IMR-90 (cell line): Measurements from ENCODE around the gene ABHD16A. TPM values are rescaled to one million over a fixed set of nuclear protein-coding genes. Genes with fewer than 3 reads are reported as not detected.

Source experiments
- ATAC-seq: fragments of 200-7000 bp; cut with Tn5 transposase; 2 replicates; pipeline ENCODE4 v1.9.1; 2020; ENCODE audit warnings: low read depth, mild to moderate bottlenecking, moderate library complexity
- BruUV-seq: library from RNA; stranded (reverse); fragments of 400-500 nt; replicated peaks from 2 replicates; lab custom pipeline; 2021; lab: Mats Ljungman, UMichigan
- CTCF ChIA-PET: fragments of 300-600 bp; formaldehyde crosslinking; extraction: SDS; loops from one replicate; lab custom pipeline; 2021; ENCODE audit warnings: antibody characterized with exemption; lab: Yijun Ruan, JAX
- POLR2A ChIA-PET: fragments of 300-600 bp; sonication (Branson Sonifier 250); formaldehyde crosslinking; loops from one replicate; lab custom pipeline; 2022; ENCODE audit warnings: antibody characterized with exemption; ENCODE audit not compliant: unreplicated experiment; lab: Charles Lee
- DNase-seq: peaks from one replicate; pipeline ENCODE4 v3.0.0; 2013
- H2AFZ ChIP-seq: replicated peaks from 2 replicates; pipeline ENCODE3; 2013; ENCODE audit warnings: low read length, mild to moderate bottlenecking; ENCODE audit not compliant: poor library complexity
- H2AK5ac ChIP-seq: 2 replicates; pipeline ENCODE4 v1.6.1; 2013; ENCODE audit warnings: low read depth, low read length, inconsistent platforms
- H2AK9ac ChIP-seq: replicated peaks from 2 replicates; pipeline ENCODE3; 2013; ENCODE audit warnings: mild to moderate bottlenecking, low read depth, low read length, moderate library complexity; ENCODE audit not compliant: poor library complexity
- H2BK120ac ChIP-seq: 2 replicates; pipeline ENCODE4 v1.6.1; 2013; ENCODE audit warnings: low read depth, low read length, inconsistent platforms
- H2BK15ac ChIP-seq: 3 replicates; pipeline ENCODE4 v1.6.1; 2013; ENCODE audit warnings: low read depth, low read length, inconsistent platforms
- H2BK20ac ChIP-seq: 2 replicates; pipeline ENCODE4 v1.6.1; 2013; ENCODE audit warnings: low read depth, mild to moderate bottlenecking, inconsistent platforms, low read length, moderate library complexity
- H2BK5ac ChIP-seq: 2 replicates; pipeline ENCODE4 v1.6.1; 2013; ENCODE audit warnings: mild to moderate bottlenecking, low read depth, low read length, inconsistent platforms; ENCODE audit not compliant: poor library complexity, severe bottlenecking
- H3K14ac ChIP-seq: replicated peaks from 2 replicates; pipeline ENCODE4 v1.6.1; 2013; ENCODE audit warnings: low read depth, low read length, inconsistent platforms
- H3K18ac ChIP-seq: 2 replicates; pipeline ENCODE4 v1.6.1; 2013; ENCODE audit warnings: low read depth, low read length, control low read depth
- H3K23ac ChIP-seq: 2 replicates; pipeline ENCODE4 v1.6.1; 2013; ENCODE audit warnings: low read depth, low read length, inconsistent platforms
- H3K27ac ChIP-seq: 2 replicates; pipeline ENCODE4 v1.5.1; 2013; ENCODE audit warnings: mild to moderate bottlenecking, control low read depth, low read length; ENCODE audit not compliant: insufficient read depth
- H3K27me3 ChIP-seq: 2 replicates; pipeline ENCODE4 v1.6.1; 2013; ENCODE audit warnings: low read length; ENCODE audit not compliant: control insufficient read depth, insufficient read depth
- H3K36me3 ChIP-seq: 2 replicates; pipeline ENCODE4 v1.6.1; 2013; ENCODE audit warnings: low read length, mixed read lengths; ENCODE audit not compliant: control insufficient read depth, insufficient read depth
- H3K4ac ChIP-seq: 2 replicates; pipeline ENCODE4 v1.6.1; 2013; ENCODE audit warnings: low read depth, low read length, inconsistent platforms
- H3K4me1 ChIP-seq: 2 replicates; pipeline ENCODE4 v1.6.1; 2013; ENCODE audit warnings: low read length, mixed read lengths; ENCODE audit not compliant: control insufficient read depth, insufficient read depth
- H3K4me2 ChIP-seq: 2 replicates; pipeline ENCODE4 v1.6.1; 2013; ENCODE audit warnings: low read depth, mild to moderate bottlenecking, control low read depth, low read length, moderate library complexity
- H3K4me3 ChIP-seq: 2 replicates; pipeline ENCODE4 v1.5.1; 2013; ENCODE audit warnings: low read depth, mild to moderate bottlenecking, control low read depth, low read length, moderate library complexity; ENCODE audit not compliant: insufficient read depth
- H3K56ac ChIP-seq: 2 replicates; pipeline ENCODE4 v1.6.1; 2013; ENCODE audit warnings: low read length, inconsistent platforms; ENCODE audit not compliant: insufficient read depth; ENCODE audit errors: extremely low read depth
- H3K79me1 ChIP-seq, 2 experiments: 2 replicates each; pipeline ENCODE4 v1.6.1; 2013; ENCODE audit warnings: low read length in 2 of 2, inconsistent platforms in 1 of 2, low read depth in 1 of 2
- H3K9ac ChIP-seq: 2 replicates; pipeline ENCODE4 v1.6.1; 2013; ENCODE audit warnings: low read depth, low read length, control low read depth
- H3K9me1 ChIP-seq: 2 replicates; pipeline ENCODE4 v1.6.1; 2013; ENCODE audit warnings: low read length, inconsistent platforms; ENCODE audit not compliant: insufficient read depth
- H3K9me3 ChIP-seq: 2 replicates; pipeline ENCODE4 v1.6.1; 2013; ENCODE audit warnings: low read length; ENCODE audit not compliant: control insufficient read depth, insufficient read depth
- H4K20me1 ChIP-seq: 2 replicates; pipeline ENCODE4 v1.6.1; 2013; ENCODE audit warnings: low read length, inconsistent platforms; ENCODE audit not compliant: insufficient read depth
- H4K5ac ChIP-seq: 2 replicates; pipeline ENCODE4 v1.6.1; 2013; ENCODE audit warnings: mild to moderate bottlenecking, low read depth, low read length, control low read depth
- H4K8ac ChIP-seq, 2 experiments: 2 replicates each; pipeline ENCODE4 v1.6.1; 2013; ENCODE audit warnings: low read depth in 2 of 2, low read length in 2 of 2, control low read depth in 1 of 2, inconsistent platforms in 1 of 2
- H4K91ac ChIP-seq: 2 replicates; pipeline ENCODE4 v1.6.1; 2013; ENCODE audit warnings: low read depth, low read length, inconsistent platforms; ENCODE audit not compliant: insufficient read depth
- BHLHE40 ChIP-seq: fragments of 150-350 bp; IDR thresholded peaks from 2 replicates; pipeline ENCODE4 v1.6.1; 2016; ENCODE audit warnings: mild to moderate bottlenecking, low read depth, low read length
- CHD1 ChIP-seq: IDR thresholded peaks from 2 replicates; pipeline ENCODE4 v1.6.1; 2012; ENCODE audit warnings: low read depth, low read length, improper control_type of control experiment
- FOS ChIP-seq: fragments of 150-350 bp; IDR thresholded peaks from 2 replicates; pipeline ENCODE4 v1.6.1; 2016; ENCODE audit warnings: low read depth, low read length
- MAFK ChIP-seq: IDR thresholded peaks from 2 replicates; pipeline ENCODE4 v1.6.1; 2012; ENCODE audit warnings: low read depth, low read length, improper control_type of control experiment
- MAZ ChIP-seq: IDR thresholded peaks from 2 replicates; pipeline ENCODE4 v1.6.1; 2012; ENCODE audit warnings: low read depth, mild to moderate bottlenecking, low read length, improper control_type of control experiment, moderate library complexity, borderline replicate concordance
- MXI1 ChIP-seq: IDR thresholded peaks from 2 replicates; pipeline ENCODE4 v1.6.1; 2012; ENCODE audit warnings: low read depth, mild to moderate bottlenecking, low read length, moderate library complexity, borderline replicate concordance
- NFE2L2 ChIP-seq: fragments of 150-350 bp; IDR thresholded peaks from 2 replicates; pipeline ENCODE4 v1.6.1; 2016; ENCODE audit warnings: low read depth, mild to moderate bottlenecking, low read length
- POLR2A ChIP-seq: IDR thresholded peaks from 2 replicates; pipeline ENCODE4 v1.6.1; 2012; ENCODE audit warnings: mild to moderate bottlenecking, low read depth, low read length
- RAD21 ChIP-seq: IDR thresholded peaks from 2 replicates; pipeline ENCODE4 v1.6.1; 2012; ENCODE audit warnings: low read length, improper control_type of control experiment
- RCOR1 ChIP-seq: IDR thresholded peaks from 2 replicates; pipeline ENCODE4 v1.6.1; 2012; ENCODE audit warnings: mild to moderate bottlenecking, low read length, improper control_type of control experiment; ENCODE audit not compliant: insufficient replicate concordance
- RFX5 ChIP-seq: IDR thresholded peaks from 2 replicates; pipeline ENCODE4 v1.8.0; 2012; ENCODE audit warnings: low read depth, mild to moderate bottlenecking, low read length, moderate library complexity
- SMC3 ChIP-seq: fragments of 150-350 bp; IDR thresholded peaks from 2 replicates; pipeline ENCODE4 v1.6.1; 2016; ENCODE audit warnings: low read depth, mild to moderate bottlenecking, antibody characterized with exemption, low read length, moderate library complexity
- WGBS, 2 experiments: methylation state at CpG; one replicate each; pipeline versions ENCODE4 v1.1.5 to v1.1.7; 2013; ENCODE audit warnings: missing lambda C conversion rate in 2 of 2; ENCODE audit not compliant: insufficient read length in 1 of 2; ENCODE audit errors: extremely low coverage in 2 of 2; 5-methylcytosine and 5-hydroxymethylcytosine counted together
- dilution Hi-C: fragments of 300-500 bp; cut with HindIII; formaldehyde crosslinking; loops from one replicate; pipeline ENCODE4 v1.14.3; 2018; ENCODE audit warnings: low sequenced_read_pairs; ENCODE audit not compliant: unreplicated experiment
- in situ Hi-C: fragments of 300-500 bp; cut with MboI; formaldehyde crosslinking; loops from 3 replicates; pipeline ENCODE4 v1.14.3; 2019; ENCODE audit warnings: low sequenced_read_pairs, inconsistent platforms, mixed read lengths
- intact Hi-C: fragments of 100-400 bp; cut with micrococcal nuclease; formaldehyde crosslinking; loops from 2 replicates; pipeline ENCODE4 v1.10.0; 2022
- polyA plus RNA-seq, 3 experiments: library from polyadenylated mRNA; depleted of rRNA; stranded (reverse); fragments of >200 nt; gene quantifications; 2 replicates each; pipeline ENCODE4 v1.2.3, GENCODE V29; 2012; ENCODE audit warnings: low replicate concordance in 1 of 3
- total RNA-seq: library from RNA; depleted of rRNA; stranded (reverse); fragments of >200 nt; gene quantifications from 2 replicates; pipeline ENCODE4 v1.2.3, GENCODE V29; 2012
- TF ChIP-seq, protein P1 (sequence below): fragments of 150-350 bp; IDR thresholded peaks from 2 replicates; pipeline ENCODE4 v1.6.1; 2017; ENCODE audit warnings: mild to moderate bottlenecking, antibody characterized with exemption, low read length, low read depth
- TF ChIP-seq, protein P2 (sequence below): fragments of 150-350 bp; IDR thresholded peaks from 2 replicates; pipeline ENCODE4 v1.6.1; 2016; ENCODE audit warnings: low read depth, mild to moderate bottlenecking, low read length, moderate library complexity, borderline replicate concordance
- TF ChIP-seq, protein P3 (sequence below): conservative IDR thresholded peaks from 2 replicates; pipeline ENCODE4 v1.5.1; 2012; ENCODE audit warnings: mild to moderate bottlenecking, low read depth, low read length, improper control_type of control experiment

ABHD16A gene
- total and polyA plus RNA-seq, 2 of the 4 experiments (the other 2 are of a cell fraction): 31.5 to 35.1 TPM

GRCh38 chr6:31723245-31723979 lies 20.3 kb upstream of the ABHD16A start, which contains the start of gene MPIG6B:
MPIG6B (plus strand) TSS chr6:31723373; CDS start chr6:31723384, 11 bp downstream.
- H3K36me3 ChIP-seq: peaks cover 19% of the 10 kb centered on the region
- no peak within 1 kb of the TSS for H3K4ac ChIP-seq
- no peak within 1 kb of the TSS for H3K4me3 ChIP-seq
- no peak within 1 kb of the TSS for H2BK15ac ChIP-seq
- peaks cover 1% of the 10 kb centered on the region for H3K4me1 ChIP-seq
- H2BK20ac ChIP-seq: no peak within 1 kb of the TSS
- H3K56ac ChIP-seq: no peak within 1 kb of the TSS
- 89% methylated on average over 13 of the region's 46 CpGs; no CpG with 5 or more reads in 1 of the 2 experiments for WGBS, 2 experiments
- no TSS peak for BruUV-seq
- no peaks in the 10 kb centered on the region for H4K20me1 ChIP-seq
- CTCF ChIA-PET: no interaction called here
- H3K23ac ChIP-seq: no peak within 1 kb of the TSS
- no peak within 1 kb of the TSS for H3K18ac ChIP-seq
- no peak within 1 kb of the TSS for H2BK5ac ChIP-seq
- ATAC-seq (no peak), DNase-seq (no peak)
- H3K27me3 ChIP-seq: no peaks in the 10 kb centered on the region; the same call in 1 of the 2 replicates
- no peak within 1 kb of the TSS for H3K14ac ChIP-seq
- H2AK9ac ChIP-seq: peak within 1 kb of the TSS; percentile 1
- peaks cover 0 to 11% of the 10 kb centered on the region in 2 experiments; a peak in 2 of 4 replicates for H3K79me1 ChIP-seq
- no peak within 1 kb of the TSS for H4K5ac ChIP-seq
- H2BK120ac ChIP-seq: no peak within 1 kb of the TSS
- intact Hi-C loops: no loop called here
- no peak within 1 kb of the TSS for H4K8ac ChIP-seq
- TF ChIP-seq SMC3: no peak
- TF ChIP-seq NFE2L2: no peak
- no peak for TF ChIP-seq FOS
- TF ChIP-seq POLR2A: no peak
- no peak for TF ChIP-seq BHLHE40
- TF ChIP-seq RFX5: no peak
- TF ChIP-seq MAZ: no peak
- no peak for TF ChIP-seq MAFK
- TF ChIP-seq MXI1: no peak
- TF ChIP-seq, protein P1, sequence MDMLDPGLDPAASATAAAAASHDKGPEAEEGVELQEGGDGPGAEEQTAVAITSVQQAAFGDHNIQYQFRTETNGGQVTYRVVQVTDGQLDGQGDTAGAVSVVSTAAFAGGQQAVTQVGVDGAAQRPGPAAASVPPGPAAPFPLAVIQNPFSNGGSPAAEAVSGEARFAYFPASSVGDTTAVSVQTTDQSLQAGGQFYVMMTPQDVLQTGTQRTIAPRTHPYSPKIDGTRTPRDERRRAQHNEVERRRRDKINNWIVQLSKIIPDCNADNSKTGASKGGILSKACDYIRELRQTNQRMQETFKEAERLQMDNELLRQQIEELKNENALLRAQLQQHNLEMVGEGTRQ: no peak
- TF ChIP-seq RAD21: no peak
- TF ChIP-seq, protein P2, sequence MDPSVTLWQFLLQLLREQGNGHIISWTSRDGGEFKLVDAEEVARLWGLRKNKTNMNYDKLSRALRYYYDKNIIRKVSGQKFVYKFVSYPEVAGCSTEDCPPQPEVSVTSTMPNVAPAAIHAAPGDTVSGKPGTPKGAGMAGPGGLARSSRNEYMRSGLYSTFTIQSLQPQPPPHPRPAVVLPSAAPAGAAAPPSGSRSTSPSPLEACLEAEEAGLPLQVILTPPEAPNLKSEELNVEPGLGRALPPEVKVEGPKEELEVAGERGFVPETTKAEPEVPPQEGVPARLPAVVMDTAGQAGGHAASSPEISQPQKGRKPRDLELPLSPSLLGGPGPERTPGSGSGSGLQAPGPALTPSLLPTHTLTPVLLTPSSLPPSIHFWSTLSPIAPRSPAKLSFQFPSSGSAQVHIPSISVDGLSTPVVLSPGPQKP: no peak
- TF ChIP-seq RCOR1: no peak
- no peak for TF ChIP-seq CHD1
- TF ChIP-seq, protein P3, sequence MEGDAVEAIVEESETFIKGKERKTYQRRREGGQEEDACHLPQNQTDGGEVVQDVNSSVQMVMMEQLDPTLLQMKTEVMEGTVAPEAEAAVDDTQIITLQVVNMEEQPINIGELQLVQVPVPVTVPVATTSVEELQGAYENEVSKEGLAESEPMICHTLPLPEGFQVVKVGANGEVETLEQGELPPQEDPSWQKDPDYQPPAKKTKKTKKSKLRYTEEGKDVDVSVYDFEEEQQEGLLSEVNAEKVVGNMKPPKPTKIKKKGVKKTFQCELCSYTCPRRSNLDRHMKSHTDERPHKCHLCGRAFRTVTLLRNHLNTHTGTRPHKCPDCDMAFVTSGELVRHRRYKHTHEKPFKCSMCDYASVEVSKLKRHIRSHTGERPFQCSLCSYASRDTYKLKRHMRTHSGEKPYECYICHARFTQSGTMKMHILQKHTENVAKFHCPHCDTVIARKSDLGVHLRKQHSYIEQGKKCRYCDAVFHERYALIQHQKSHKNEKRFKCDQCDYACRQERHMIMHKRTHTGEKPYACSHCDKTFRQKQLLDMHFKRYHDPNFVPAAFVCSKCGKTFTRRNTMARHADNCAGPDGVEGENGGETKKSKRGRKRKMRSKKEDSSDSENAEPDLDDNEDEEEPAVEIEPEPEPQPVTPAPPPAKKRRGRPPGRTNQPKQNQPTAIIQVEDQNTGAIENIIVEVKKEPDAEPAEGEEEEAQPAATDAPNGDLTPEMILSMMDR: no peak
- in situ Hi-C loops: no loop called here
- H2AK5ac ChIP-seq: no peak within 1 kb of the TSS
- H2AFZ ChIP-seq: no peak within 1 kb of the TSS
- dilution Hi-C loops: no loop called here
- H3K9me1 ChIP-seq: peaks cover 4% of the 10 kb centered on the region; the same call in 1 of the 2 replicates
- POLR2A ChIA-PET: interaction anchor here (0.6 kb wide), 1 partner anchor 11 kb away, joined by 3 read pairs; no protein-coding TSS in a partner anchor
- H4K91ac ChIP-seq: no peak within 1 kb of the TSS
- H3K9me3 ChIP-seq: no peaks in the 10 kb centered on the region
- no peak within 1 kb of the TSS for H3K4me2 ChIP-seq
- H3K27ac ChIP-seq: no peak within 1 kb of the TSS
- H3K9ac ChIP-seq: no peak within 1 kb of the TSS
